Psoas muscle (tissue), 8 donors: ENCODE data around the gene TBC1D5. TPM values are rescaled to one million over a fixed set of nuclear protein-coding genes. Genes with fewer than 3 reads are reported as not detected.
A peak's percentile ranks its signal among the peaks of the same experiment; 100 is the strongest.

ENCODE experiments used
- ATAC-seq, 4 donors: fragments of 200-7000 bp; cut with Tn5 transposase; one replicate each; pipeline ENCODE4 v1.9.1; 2020; ENCODE audit warnings: moderate library complexity in 3 of 4, mild to moderate bottlenecking in 2 of 4
- DNase-seq, 2 donors: peaks; one replicate each; pipeline ENCODE4 v3.0.0-alpha.2; 2020
- H3K27ac ChIP-seq: fragments of 200-600 bp; one replicate; pipeline ENCODE4 v1.8.0; 2022
- H3K27me3 ChIP-seq, 3 donors: fragments of 200-600 bp in 1 of 3; one replicate each; pipeline versions ENCODE4 v1.6.1 to v1.8.0; 2013 to 2022; ENCODE audit warnings: low read length in 2 of 3, mild to moderate bottlenecking in 2 of 3, moderate library complexity in 1 of 3; ENCODE audit not compliant: insufficient read depth in 3 of 3
- H3K36me3 ChIP-seq, 2 donors: fragments of 200-600 bp in 1 of 2; one replicate each; pipeline versions ENCODE4 v1.6.1 to v1.8.0; 2013 to 2022; ENCODE audit warnings: low read depth in 1 of 2, mild to moderate bottlenecking in 1 of 2, moderate library complexity in 1 of 2; ENCODE audit not compliant: insufficient read depth in 1 of 2
- H3K4me1 ChIP-seq: fragments of 200-600 bp; one replicate; pipeline ENCODE4 v1.8.0; 2022
- H3K4me3 ChIP-seq: fragments of 200-600 bp; one replicate; pipeline ENCODE4 v1.8.0; 2022; ENCODE audit warnings: mild to moderate bottlenecking
- H3K9me3 ChIP-seq: fragments of 200-600 bp; one replicate; pipeline ENCODE4 v1.8.0; 2022
- WGBS, 3 donors: extraction: QIAGEN DNeasy Blood & Tissue Kit; methylation state at CpG; one replicate each; pipeline versions ENCODE4 v1.1.6 to v1.1.7; 2013; 5-methylcytosine and 5-hydroxymethylcytosine counted together
- intact Hi-C, 2 donors: fragments of 100-400 bp; cut with DNase I; formaldehyde crosslinking; loops; one replicate each; pipeline versions ENCODE4 v1.11.0 to v1.14.2; 2022
- polyA plus RNA-seq, 3 donors: library from polyadenylated mRNA; stranded (reverse); fragments of 200-250 nt; gene quantifications; one replicate each; pipeline ENCODE4 v1.2.3, GENCODE V29; 2013
- total RNA-seq, 4 donors: library from RNA; stranded (reverse); fragmentation: NEBNext Ultra II Directional in 2 of 4; extraction: Animal tissue kit (Norgen Biotek cat#: 25700) in 2 of 4; gene quantifications; one replicate each; pipeline versions ENCODE4 v1.2.1 to v1.2.4, GENCODE V29; 2021 to 2023
- TF ChIP-seq, protein P1 (sequence below): fragments of 200-600 bp; IDR thresholded peaks from one replicate; pipeline ENCODE4 v1.8.0; 2022; ENCODE audit warnings: antibody characterized with exemption
- donor health status: healthy with polysubstance abuse.
- donor health status: DM: no; HTN: no; CAD: no; lungs with moderate emphysema.
- donor health status: Bipolar disorder and iron deficiency.
- donor health status: healthy.
- donor health status: DM: yes; HTN: yes; CAD: no.
- donor health status: DM: no; HTN: no; CAD: no.
- donor health status: DM: no; HTN: no; CAD: no.
- donor health status: DM: yes; HTN: yes; CAD: no.

TBC1D5 gene
- total and polyA plus RNA-seq, 7 donors = 4.3 to 20.4 (median 13.3) TPM

GRCh38 chr3:17181413-17181907 is 561.0 kb downstream of the TBC1D5 start:
- WGBS, 3 donors = 74 to 90% (median 83%) methylated on average over 2 of the region's 2 CpGs
- intact Hi-C loops = no loop called here
- no peak overlapping the region for H3K4me3 ChIP-seq
- no peak for DNase-seq
- TF ChIP-seq, protein P1, sequence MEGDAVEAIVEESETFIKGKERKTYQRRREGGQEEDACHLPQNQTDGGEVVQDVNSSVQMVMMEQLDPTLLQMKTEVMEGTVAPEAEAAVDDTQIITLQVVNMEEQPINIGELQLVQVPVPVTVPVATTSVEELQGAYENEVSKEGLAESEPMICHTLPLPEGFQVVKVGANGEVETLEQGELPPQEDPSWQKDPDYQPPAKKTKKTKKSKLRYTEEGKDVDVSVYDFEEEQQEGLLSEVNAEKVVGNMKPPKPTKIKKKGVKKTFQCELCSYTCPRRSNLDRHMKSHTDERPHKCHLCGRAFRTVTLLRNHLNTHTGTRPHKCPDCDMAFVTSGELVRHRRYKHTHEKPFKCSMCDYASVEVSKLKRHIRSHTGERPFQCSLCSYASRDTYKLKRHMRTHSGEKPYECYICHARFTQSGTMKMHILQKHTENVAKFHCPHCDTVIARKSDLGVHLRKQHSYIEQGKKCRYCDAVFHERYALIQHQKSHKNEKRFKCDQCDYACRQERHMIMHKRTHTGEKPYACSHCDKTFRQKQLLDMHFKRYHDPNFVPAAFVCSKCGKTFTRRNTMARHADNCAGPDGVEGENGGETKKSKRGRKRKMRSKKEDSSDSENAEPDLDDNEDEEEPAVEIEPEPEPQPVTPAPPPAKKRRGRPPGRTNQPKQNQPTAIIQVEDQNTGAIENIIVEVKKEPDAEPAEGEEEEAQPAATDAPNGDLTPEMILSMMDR = no peak
- H3K36me3 ChIP-seq = peaks cover 0 to 5% of the 10 kb centered on the region in 2 donors
- no peak overlapping the region for H3K27ac ChIP-seq
- H3K4me1 ChIP-seq = peaks cover 4% of the 10 kb centered on the region
- H3K27me3 ChIP-seq = no peaks in the 10 kb centered on the region
- no peak for ATAC-seq
- H3K9me3 ChIP-seq = no peaks in the 10 kb centered on the region

DNA sequence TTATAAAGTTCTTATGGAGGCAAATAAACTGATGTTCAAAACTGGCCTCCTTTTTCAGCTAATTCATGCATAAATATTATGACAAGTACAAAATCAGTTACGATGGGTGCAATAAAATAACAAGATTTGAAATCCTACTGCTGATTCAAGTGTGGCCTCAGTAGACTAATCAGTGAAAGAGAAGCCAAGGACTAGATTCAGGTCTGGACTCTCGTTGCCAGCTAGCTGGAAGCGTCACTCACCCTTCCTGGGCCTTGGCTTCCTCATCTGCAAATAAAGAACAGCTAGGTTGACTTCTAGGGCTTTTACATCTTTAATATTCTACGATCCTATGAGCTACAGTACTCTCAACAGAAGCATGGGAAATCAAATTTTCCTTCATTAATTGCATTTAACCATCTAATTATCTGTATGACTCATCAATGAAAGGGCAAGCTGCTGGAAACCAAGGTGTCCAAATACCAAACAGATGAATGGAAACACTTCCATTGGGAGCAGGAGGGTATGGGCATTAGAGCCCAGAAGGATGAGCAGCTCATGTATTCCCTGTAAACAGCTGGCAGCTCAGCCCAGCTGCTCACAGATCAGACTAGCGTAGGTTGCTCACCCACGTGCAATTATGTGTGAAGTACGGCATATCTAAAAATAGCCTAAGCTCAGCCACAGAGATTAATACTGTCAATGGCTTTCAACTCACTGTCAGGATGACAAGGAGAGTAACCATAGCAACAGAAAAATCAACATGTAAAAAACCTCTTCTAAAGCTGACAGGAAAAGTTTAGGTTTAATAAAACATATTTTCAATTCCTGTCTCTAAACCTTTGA is 562.8 kb downstream of the TBC1D5 start:
- no peak for DNase-seq
- intact Hi-C loops = no loop called here
- TF ChIP-seq, protein P1 = no peak
- Histone ChIP-seq H3K27ac (no peak overlapping the region), H3K36me3 (peaks cover 0 to 5% of the 10 kb centered on the region in 2 donors), H3K4me3 (no peak overlapping the region), H3K4me1 (peaks cover 10% of the 10 kb centered on the region), H3K27me3 (no peaks in the 10 kb centered on the region), H3K9me3 (no peaks in the 10 kb centered on the region)
- WGBS, 3 donors = 33 to 55% (median 41%) methylated on average over 7 of the region's 7 CpGs
- peak; percentile 84 to 89 (median 88) for ATAC-seq

- H3K4me3 ChIP-seq = no peak overlapping the region
- H3K9me3 ChIP-seq = no peaks in the 10 kb centered on the region
- 66 to 86% (median 71%) methylated on average over 1 of the region's 1 CpG for WGBS, 3 donors
- ATAC-seq (peak in 1 of 4 donors; percentile 36), DNase-seq (no peak)
- H3K27me3 ChIP-seq = no peaks in the 10 kb centered on the region
- TF ChIP-seq, protein P1 = no peak
- H3K27ac ChIP-seq = no peak overlapping the region
- intact Hi-C loops = no loop called here
- H3K4me1 ChIP-seq = peaks cover 6% of the 10 kb centered on the region
- H3K36me3 ChIP-seq = no peaks in the 10 kb centered on the region
Observed at GRCh38 chr3:17176757-17177156, 565.7 kb downstream of the TBC1D5 start.

GRCh38 chr3:17175187-17175807 is 567.1 kb downstream of the TBC1D5 start:
- DNase-seq = no peak
- intact Hi-C loops = no loop called here
- peaks cover 6% of the 10 kb centered on the region for H3K4me1 ChIP-seq
- WGBS, 3 donors = 83 to 89% (median 83%) methylated on average over 2 of the region's 2 CpGs
- peak in 3 of 4 donors; percentile 23 to 60 (median 27) for ATAC-seq
- no peak overlapping the region for H3K4me3 ChIP-seq
- H3K27me3 ChIP-seq = no peaks in the 10 kb centered on the region
- H3K27ac ChIP-seq = no peak overlapping the region
- H3K36me3 ChIP-seq = no peaks in the 10 kb centered on the region
- H3K9me3 ChIP-seq = no peaks in the 10 kb centered on the region
- TF ChIP-seq, protein P1 = no peak
